ENCODE measurements around the gene SNAI3.
"Not testable (repeated sequence)": the region's sequence is repeated elsewhere in the genome, so short reads cannot be mapped to it uniquely, and the experiment has no call there.

SNAI3 gene

DNA sequence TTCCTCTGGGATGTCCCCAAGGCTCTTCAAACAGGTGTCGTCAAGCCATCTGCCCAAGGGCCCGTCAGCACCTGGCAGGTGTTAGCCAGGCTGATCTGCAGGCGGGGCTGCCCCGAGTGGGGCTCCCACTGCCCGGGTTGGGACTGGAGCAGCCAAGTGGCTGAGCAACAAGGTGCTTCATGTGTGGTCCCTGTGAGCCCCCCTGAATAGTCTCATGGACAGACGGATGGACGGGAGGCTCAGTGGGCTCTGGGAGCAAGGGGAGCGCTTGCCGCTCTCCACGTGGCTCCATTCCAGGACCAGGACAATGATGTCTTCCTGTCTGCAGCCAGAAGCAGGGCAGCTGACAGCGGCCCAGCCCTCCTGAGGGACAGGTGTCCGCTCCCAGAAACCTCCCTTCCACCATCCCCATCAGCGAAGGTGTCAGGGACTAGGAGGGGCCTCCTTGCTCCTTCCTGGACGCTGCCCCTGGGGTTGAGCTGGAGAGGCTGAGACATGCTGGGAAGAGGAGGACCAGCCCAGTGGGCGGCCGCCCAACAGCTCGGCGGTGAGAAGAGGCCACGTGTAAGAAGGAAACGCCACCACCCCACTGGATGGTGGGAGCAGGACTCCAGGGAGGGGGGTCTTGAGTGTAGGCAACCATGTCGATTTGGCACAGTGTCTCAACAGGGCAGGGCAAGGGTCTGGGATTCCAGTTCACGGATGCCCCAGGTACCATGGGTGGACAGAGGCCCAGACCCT is 9.6 kb downstream of the SNAI3 start:
- no peak overlapping the region for H3K4me3 ChIP-seq (ENCODE audit: low read length)
- no peak for DNase-seq (ENCODE audit: low read depth)
- TF ChIP-seq, protein P1, sequence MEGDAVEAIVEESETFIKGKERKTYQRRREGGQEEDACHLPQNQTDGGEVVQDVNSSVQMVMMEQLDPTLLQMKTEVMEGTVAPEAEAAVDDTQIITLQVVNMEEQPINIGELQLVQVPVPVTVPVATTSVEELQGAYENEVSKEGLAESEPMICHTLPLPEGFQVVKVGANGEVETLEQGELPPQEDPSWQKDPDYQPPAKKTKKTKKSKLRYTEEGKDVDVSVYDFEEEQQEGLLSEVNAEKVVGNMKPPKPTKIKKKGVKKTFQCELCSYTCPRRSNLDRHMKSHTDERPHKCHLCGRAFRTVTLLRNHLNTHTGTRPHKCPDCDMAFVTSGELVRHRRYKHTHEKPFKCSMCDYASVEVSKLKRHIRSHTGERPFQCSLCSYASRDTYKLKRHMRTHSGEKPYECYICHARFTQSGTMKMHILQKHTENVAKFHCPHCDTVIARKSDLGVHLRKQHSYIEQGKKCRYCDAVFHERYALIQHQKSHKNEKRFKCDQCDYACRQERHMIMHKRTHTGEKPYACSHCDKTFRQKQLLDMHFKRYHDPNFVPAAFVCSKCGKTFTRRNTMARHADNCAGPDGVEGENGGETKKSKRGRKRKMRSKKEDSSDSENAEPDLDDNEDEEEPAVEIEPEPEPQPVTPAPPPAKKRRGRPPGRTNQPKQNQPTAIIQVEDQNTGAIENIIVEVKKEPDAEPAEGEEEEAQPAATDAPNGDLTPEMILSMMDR (IDR thresholded peaks at IDR 0.05; ENCODE audit: insufficient read depth, low read depth, low read length, missing control alignments) = no peak

DNA sequence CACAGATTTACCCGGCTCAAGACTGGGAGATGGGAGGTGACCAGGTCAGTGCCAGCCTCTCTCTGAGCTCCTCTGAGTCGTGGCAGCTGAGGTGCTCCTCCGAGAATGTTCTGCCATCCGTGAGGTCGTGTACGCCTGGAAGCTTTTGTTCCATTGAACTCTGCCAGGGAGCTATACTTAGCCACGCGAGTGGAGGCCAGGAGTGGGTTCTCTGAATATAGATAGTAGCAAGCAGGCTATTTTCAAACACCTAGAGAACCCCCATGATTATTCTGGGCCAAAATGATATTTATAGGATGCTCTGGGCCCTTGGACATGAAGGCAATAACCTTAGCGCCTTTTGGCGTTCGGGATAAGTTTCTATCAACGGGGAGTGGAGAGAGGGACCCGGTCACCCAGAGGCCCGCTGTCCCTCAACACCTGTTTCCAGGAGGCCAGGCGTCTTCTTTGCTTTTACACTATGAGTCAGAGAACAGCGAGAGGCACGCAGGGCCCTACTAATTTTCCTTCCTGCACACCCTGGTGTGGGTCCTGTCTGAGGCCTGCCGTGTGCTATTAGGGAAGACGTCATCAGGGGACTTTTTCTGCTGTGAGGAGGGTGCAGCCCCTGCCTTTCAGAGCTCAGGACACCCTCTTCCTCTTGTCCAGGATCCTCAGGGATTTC is 12.5 kb downstream of the SNAI3 start:
- DNase-seq (ENCODE audit: low read depth) = no peak
- H3K4me3 ChIP-seq (ENCODE audit: low read length) = no peak overlapping the region
- TF ChIP-seq, protein P1 (IDR thresholded peaks at IDR 0.05; ENCODE audit: insufficient read depth, low read depth, low read length, missing control alignments) = no peak

DNA sequence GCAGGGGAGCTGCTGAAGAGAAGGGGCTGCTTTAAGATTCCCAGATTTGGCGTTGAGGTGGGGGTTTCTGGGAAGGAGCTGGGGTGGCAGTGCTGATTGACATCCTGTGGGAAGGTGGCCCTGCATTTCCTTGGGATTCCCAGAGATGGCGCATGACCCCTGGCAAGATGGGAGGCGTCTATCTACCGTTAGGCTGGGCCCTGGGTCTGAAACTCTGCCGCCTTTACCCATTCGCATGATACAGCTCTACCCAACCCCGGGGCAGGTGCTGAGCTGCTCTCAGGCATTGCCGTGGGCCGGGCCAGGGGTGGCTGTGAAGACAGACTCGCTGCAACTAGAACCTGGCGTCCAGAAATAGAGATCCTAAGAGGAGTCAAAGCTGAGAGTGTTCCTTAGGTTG is 13.5 kb downstream of the SNAI3 start:
- no peak overlapping the region for H3K4me3 ChIP-seq (ENCODE audit: low read length)
- peak; percentile 30 for DNase-seq (ENCODE audit: low read depth)
- TF ChIP-seq, protein P1 (IDR thresholded peaks at IDR 0.05; ENCODE audit: insufficient read depth, low read depth, low read length, missing control alignments) = peak; percentile 48

DNA sequence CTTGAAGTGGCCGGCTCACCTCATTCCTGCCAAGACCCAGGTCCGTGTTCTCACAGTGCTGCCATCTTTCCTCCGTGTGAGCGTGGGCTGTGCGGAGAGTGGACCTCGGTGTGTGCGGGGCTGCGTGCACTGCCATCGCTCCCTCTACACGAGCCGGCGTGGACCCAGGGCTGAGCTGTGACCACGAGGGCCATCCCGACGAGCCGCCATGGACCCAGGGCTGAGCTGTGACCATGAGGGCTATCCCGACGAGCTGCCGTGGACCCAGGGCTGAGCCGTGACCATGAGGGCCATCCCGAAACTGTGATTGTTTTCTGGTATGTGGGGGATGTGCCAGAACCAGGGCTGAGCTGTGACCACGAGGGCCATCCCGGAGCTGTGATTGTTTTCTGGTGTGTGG is 14.5 kb downstream of the SNAI3 start:
- TF ChIP-seq, protein P1 (IDR thresholded peaks at IDR 0.05; ENCODE audit: insufficient read depth, low read depth, low read length, missing control alignments) = no peak
- DNase-seq (ENCODE audit: low read depth) = no peak
- H3K4me3 ChIP-seq (ENCODE audit: low read length) = no peak overlapping the region

DNA sequence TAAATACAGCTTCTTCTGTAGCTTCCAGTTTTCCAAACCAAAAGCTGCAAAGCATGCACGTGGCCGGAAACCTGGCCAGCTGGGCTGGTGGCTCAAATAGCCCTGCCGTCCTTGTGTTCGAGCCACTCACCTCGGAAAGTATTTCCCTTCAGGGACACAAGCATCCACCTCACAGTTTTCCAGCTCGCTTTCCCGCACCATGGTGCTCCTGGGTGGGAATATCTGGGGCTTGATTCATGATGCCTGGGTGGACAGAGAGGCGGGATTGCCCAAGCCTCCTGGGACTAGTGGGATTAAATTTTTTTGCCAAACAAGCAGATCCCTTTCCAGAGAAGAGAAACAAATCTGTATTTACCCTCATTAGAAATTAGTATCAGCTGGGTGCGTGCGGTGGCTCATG is 16.3 kb downstream of the SNAI3 start:
- H3K4me3 ChIP-seq (ENCODE audit: low read length) = no peak overlapping the region
- TF ChIP-seq, protein P1 (IDR thresholded peaks at IDR 0.05; ENCODE audit: insufficient read depth, low read depth, low read length, missing control alignments) = no peak
- DNase-seq (ENCODE audit: low read depth) = no peak

DNA sequence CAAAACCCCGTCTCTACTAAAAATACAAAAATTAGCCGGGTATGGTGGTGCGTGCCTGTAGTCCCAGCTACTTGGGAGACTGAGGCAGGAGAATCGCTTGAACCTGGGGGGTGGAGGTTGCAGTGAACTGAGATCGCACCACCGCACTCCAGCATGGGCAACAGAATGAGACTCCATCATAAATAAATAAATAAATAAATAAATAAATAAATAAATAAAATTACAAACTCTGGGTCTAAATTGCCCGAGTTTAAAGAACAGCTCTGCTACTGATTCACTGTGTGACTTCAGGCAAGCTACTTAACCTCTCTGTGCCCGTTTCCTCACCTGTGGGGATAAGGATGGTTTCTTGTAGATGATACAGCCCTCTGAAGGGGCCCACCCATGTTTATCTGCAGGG is 16.8 kb downstream of the SNAI3 start:
- H3K4me3 ChIP-seq (ENCODE audit: low read length); DNase-seq (ENCODE audit: low read depth): not testable (repeated sequence)

DNA sequence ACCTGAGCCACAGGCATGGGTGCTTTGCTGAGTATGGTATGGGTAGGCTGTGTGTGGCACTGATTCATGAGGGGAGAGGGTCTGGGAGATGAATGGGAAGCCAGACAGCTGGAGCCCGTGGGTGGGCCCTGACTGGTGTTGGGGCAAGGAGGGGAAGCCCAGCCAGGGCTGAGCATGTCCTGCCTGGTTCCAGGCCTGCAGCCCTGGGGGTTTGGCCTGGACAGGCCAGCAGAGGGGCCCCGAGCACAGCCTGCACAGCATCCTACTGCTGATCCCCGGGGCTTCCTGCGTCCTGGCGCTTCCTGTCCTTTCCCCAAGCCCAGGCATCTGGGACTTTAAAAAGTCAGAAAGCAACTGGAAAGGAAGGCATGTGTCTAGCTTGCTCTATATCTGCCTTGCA is 18.8 kb downstream of the SNAI3 start:
- DNase-seq (ENCODE audit: low read depth) = no peak
- H3K4me3 ChIP-seq (ENCODE audit: low read length) = no peak overlapping the region
- TF ChIP-seq, protein P1 (IDR thresholded peaks at IDR 0.05; ENCODE audit: insufficient read depth, low read depth, low read length, missing control alignments) = no peak
